Activated gamma-delta T cell (primary cell): Measurements from ENCODE around the gene LAMB4.

Source experiments
- DNase-seq: peaks from one replicate; lab custom pipeline; 2025; lab: John Stamatoyannopoulos, UW

LAMB4 gene

DNA sequence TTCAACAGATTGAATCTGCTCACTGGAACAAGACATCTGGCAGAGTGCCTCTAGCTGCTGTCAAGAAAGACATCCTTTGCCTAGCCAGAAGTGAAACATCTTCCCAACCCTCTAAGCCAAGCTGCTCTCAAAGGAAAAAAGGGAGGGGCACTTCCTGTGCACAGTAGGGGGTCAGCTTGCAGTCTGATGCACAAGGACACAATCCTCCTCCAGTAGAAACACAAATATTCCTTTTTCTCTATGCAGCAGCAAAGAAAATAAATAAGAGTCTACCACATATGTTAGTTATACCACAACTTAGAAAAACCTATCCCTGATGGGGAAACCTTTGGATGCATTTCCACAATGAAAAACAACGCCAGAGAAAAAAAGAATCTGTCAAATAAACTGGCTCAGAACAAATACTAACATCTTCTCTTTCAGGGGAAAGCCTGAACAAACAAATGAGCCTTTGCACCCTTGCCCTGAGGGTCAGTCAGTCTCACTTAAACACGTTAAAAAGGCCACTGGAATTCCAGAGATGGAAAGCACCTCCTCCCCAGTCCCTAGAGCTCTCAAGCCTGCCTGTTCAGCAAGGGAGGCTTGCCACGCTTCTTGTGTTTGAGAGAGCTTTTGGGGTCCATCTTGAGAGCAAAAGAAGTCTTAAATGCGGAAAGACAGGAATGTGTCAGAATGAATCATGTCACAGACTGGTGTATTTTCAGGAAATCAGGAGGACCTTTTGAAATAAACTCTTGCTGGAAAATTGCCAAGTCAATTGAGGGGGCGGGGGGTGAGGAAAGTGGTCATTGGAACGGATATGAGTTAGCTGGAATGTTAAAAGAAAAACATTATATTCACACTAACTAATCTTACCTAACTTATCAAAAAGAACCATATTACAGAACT, 134.7 kb downstream of the LAMB4 start:
- no peak for DNase-seq

DNA sequence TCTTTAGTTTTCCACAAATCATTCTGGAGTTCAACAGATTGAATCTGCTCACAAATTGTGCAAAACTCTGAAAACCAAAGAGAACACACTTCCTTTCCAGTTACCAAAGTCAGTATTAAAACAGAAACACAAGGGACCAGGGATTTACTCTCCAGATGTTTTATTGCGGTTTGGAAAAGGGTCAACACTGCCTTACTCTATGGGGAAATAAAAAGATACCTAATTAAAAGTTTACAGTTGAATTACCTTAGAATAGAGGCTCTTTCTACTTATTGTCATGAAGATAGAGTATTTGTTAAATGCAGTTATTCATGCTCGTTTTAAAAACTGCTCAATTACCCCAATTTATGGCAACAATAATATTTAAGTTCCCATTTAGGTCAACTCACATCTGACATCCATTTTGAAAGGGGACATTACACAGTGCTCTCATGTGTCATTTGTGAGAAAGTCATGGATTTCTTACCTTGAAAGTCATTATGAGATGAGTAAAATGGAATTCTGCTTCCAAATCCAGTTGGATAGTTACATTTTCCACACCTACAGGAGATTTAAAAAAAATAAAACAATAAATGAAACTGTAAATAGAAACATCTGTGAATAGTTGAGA, 135.6 kb downstream of the LAMB4 start:
- no peak for DNase-seq

DNA sequence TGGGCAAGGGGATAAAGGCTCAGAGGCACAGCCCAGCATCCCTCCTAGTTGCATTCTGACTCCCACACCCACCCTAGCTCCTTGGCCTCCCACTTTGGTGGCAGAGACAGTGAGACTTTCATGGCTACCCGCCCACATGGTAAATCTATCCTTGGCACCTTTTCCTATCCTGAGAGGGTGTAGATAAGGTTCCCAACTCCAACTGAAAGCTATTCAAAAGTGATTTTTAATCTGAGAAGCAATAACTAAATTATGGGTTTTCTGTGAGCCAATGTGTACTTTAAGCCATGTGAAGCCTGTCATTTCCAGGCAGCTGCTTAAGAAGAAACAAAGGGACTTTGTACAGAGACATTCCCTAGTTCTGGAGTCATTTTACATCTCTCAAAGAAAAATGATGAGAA, 136.3 kb downstream of the LAMB4 start:
- no peak for DNase-seq

DNA sequence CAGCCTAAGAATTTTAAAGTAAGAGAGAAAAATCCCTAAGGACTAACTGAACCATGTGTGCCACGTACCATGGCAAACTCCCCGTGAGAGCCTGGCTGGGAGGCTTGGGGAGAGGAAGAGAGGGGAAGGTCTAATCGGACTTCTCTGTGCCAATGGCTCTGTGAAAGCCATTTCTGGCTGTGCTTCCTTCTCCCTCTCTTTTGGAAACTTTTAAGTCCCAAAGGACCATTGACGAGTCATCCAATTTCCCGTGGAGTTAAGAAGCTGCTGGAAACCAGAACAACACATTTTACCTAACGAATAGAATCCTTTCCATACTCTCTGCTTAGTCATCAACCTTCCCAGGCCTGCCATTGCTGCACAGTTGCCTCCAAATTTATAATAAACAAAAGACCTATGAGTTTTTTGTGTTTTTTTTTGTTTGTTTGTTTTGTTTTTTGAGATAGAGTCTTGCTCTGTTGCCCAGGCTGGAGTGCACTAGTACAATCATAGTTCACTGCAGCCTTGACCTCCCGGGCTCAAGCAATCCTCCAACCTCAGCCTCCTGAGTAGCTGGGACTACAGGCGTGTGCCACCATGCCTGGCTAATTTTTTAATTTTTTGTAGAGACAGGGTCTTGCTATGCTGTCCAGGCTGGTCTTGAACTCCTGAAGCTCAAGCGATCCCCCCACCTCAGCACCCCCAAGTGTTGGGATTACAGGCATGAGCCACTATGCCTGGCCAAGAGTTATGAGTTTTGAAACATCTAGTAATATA, 140.4 kb downstream of the LAMB4 start:
- DNase-seq, result no peak

DNA sequence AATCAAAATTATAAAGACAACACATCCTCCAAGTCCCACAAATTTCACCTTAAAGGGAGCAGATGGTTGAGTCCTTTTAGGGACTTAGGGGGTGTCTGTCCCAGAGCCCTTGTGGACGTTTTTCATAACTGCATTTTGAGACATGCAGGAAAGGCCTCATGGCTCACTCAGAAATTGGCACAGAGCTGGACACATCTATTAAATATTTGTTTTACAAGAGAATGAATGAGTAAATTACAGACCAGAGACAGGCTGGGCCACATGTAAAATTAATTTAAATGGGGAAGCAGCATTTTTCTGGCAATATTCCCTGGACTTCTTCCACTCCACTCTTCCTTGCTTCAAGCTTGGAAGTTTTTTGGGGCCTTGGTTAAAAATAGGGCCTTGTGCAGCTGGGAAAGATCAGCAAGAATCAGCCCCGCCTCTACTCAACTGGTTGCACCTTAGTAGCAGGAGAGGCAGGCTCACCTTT, 147.2 kb downstream of the LAMB4 start:
- no peak for DNase-seq

DNA sequence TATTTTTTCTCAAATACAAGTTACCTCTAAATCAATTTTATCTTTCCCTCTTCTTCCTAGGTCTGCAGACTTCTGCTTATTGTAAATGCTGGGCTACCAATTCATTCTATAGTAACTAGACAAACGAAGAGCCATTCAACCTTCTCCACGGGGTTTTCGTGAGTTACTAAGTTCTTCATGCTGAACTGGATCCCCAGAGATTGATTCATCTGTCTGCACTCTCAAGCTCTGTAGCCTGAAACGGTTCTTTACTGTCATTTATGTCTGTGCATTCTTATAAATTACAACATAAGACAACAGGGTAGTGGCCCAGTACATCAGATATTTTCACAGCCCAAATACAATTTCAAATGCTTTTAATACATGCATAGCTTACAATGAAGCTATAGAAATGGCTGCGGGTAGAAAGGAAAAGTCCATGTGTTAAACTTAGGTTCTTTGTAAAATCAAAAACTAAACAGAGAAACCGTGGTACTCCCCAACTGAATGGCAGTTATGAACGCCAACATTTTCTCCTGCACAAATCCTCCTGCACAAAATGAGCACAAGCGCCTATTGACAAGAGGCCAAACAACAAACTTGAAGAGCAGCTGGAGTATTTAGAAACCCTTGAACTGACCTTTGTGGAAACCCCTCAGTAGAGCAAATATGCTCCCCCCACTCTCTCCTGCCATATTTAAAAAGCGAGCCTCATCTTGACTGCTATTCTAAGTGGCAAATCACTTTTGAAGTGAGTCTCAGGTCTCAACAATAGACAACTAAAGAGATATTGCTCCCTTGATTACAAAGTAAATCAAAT, 147.9 kb downstream of the LAMB4 start:
- no peak for DNase-seq

DNA sequence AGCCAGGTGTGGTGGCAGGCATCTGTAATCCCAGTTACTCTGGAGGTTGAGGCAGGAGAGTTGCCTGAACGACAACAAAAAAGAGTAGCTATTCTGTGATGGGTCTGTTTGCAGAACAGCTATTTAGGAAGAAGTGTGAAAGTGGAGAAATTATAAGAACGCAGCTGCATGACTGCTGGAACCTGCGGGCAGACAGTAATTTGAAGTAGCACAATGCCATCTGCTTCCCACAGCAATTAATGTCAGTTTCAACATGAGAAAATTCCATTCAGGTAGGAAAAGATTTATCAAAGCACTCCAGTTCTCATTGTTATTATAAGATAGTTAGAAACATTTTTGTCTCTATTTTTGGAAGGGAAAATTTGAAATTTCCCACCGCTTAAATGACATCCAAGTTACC, 148.7 kb downstream of the LAMB4 start:
- DNase-seq, result no peak

DNA sequence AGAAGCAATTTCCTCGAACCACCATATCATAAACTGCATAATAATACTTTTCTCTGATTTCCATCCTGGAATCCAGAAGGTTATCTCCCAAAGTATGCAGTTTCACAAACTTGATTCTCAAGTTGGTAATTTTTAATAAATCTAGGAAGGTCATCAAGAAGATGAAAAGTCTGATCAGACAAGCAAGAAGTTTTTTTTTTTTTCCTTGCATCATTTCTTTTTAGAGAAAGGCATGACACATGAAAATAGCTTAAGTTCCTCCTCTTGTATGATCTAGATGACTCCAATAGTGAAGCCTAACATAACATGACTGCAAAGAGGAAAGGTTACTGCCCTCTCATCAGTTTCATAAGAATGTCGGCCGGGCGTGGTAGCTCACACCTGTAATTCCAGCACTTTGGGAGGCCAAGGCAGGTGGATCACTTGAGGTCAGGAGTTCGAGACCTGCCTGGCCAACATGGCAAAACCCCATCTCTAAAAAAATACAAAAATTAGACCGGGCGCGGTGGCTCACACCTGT, 149.4 kb downstream of the LAMB4 start:
- no peak for DNase-seq

DNA sequence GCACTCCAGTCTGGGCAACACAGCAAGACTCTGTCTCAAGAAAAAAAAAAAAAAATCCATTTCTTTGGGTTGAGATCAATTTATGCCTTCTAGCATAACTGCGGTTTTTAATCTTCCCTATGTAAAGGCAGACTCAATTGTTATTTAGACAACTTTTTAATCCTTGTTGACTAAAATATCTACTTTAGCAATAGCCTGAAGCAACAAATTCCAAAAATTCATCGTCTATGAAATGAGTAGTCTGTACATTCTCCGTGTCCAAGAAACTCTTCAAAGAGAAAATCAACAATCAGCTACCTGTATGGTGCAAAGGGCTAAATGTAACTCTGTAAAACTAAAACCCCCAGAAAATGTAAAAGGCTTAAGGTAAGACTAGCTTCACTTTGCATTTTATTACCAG, 150.0 kb downstream of the LAMB4 start:
- no peak for DNase-seq

DNA sequence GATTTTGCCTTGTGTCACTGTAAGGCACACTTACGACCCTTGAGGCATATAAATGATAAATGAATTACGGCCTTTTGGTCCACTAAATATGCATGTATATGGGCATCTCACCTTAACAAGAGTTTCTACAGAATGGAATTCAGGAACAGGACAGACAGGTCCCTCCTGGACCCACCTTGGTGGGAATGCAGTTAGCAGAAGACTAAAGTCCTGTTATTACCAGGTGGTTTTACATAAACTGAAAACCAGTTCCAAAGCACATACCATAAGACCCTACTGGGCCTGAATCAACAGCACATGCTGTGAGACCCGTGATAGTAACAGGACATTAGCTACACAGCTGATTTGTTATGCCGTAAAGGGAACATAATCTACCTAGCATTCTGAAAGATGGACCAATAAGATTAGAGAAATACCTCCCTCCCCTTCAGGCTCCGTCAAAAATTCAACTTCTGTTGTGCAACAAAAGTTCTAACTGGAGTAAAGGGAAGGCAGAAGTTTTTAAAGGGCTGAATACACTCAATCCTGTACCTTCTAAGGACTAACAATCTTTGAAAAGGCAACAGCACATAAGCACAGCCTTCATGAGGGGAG, 151.2 kb downstream of the LAMB4 start:
- no peak for DNase-seq

DNA sequence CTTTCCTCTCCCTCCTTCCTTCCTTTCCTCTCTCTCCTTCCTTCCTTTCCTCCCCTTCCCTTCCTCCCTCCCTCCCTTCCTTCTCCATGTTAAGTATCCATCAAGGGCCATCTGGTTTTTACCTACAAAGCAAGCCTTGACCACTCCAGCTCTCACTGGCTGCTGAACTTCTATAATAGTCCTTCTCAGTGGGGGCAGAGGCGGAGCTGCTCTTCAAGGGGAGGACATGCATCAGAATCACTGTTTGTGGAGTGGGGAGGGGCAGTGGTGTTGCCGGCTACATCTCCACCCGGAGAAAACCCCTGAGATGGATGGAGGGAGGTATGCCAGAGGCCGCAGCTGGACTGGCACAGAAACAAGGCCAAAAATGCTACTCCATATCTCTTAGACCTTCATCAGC, 153.1 kb downstream of the LAMB4 start:
- DNase-seq, result no peak

DNA sequence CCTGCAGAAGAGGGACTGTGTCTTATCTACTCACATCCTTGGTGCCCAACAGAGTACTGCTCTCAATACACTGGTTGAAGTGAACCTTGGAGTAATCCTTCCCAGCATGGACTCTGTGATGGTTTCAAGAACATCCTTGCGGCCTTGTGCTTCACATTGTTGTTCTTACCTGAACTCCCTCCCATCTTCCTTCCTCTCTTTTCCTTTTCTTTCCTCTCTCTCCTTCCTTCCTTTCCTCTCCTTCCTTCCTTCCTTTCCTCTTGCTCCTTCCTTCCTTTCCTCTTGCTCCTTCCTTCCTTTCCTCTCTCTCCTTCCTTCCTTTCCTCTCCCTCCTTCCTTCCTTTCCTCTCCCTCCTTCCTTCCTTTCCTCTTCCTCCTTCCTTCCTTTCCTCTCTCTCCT, 153.5 kb downstream of the LAMB4 start:
- DNase-seq, result no peak

DNA sequence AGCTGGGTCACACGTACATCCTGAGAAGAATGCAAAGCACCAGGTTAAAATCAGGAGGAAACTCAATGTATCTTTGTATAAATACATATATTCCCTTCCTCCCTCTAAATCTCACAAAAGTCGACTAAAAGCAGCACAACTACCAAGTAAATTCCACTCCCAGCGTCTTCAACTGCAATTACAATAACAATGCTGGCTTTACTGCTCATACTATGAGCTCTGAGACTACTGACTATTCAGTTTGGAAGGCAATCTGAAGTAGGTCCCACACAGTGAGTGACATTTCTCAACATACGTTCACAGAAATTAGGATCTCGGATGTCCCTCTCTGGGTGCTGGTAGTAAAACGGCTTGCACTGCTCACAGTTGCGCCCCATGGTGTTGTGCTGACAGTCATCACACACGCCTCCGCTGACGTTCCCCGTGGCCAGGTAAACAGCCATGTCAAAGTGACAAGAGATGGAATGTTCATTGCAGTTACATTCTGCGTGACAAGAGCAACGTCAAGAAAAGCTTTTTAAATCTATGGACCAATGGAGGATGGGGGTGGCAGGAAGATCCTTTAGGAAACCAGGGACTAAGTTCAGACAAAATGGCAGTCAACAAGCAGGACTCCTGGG, 154.7 kb downstream of the LAMB4 start:
- no peak for DNase-seq

DNA sequence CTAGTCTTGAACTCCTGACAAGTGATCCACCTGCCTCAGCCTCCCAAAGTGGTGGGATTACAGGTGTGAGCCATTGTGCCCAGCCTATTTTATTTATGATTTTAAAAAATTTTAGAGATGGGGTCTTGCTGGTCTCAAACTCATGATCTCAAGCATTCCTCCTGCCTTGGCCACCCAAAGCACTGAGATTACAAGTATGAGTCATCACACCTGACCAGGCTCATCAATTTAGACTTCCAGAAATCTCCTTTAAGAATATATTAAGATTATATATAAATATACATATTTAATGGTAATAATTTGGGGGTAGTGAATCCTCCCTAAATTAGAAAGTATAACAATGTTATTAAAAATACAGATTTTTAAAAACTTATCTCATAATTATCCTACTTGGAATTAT, 156.3 kb downstream of the LAMB4 start:
- no peak for DNase-seq
